ENCODE measurements around the gene IGFBP3.
"Not testable (repeated sequence)": the region's sequence is repeated elsewhere in the genome, so short reads cannot be mapped to it uniquely, and the experiment has no call there.

Gene IGFBP3

GRCh38 chr7:45920502-45921380, at the start of gene IGFBP3:
Gene IGFBP3, minus strand, starts transcription at chr7:45921272. Its CDS starts 132 bp downstream, at chr7:45921140.
- DNase-seq (ENCODE audit: low read depth in 2 of 2), result no peak

- no peak for DNase-seq (ENCODE audit: low read depth in 2 of 2)
Observed at GRCh38 chr7:45970454-45970853, 49.4 kb upstream of the IGFBP3 start.

- DNase-seq (ENCODE audit: low read depth in 2 of 2), result no peak
Observed at GRCh38 chr7:45969940-45970339, 48.9 kb upstream of the IGFBP3 start.

- DNase-seq (ENCODE audit: low read depth in 2 of 2), result no peak
Observed at GRCh38 chr7:45968856-45969541, 47.9 kb upstream of the IGFBP3 start.

- DNase-seq (ENCODE audit: low read depth in 2 of 2), result no peak
Observed at GRCh38 chr7:45968312-45968711, 47.2 kb upstream of the IGFBP3 start.

GRCh38 chr7:45967591-45968157, 46.6 kb upstream of the IGFBP3 start:
- DNase-seq (ENCODE audit: low read depth in 2 of 2), result no peak

GRCh38 chr7:45962861-45963260, 41.8 kb upstream of the IGFBP3 start:
- DNase-seq (ENCODE audit: low read depth in 2 of 2), result no peak

GRCh38 chr7:45957721-45958120, 36.6 kb upstream of the IGFBP3 start:
- no peak for DNase-seq (ENCODE audit: low read depth in 2 of 2)

GRCh38 chr7:45955286-45955685, 34.2 kb upstream of the IGFBP3 start:
- no peak for DNase-seq (ENCODE audit: low read depth in 2 of 2)

GRCh38 chr7:45953055-45953454, 32.0 kb upstream of the IGFBP3 start:
- DNase-seq (ENCODE audit: low read depth in 2 of 2), result not testable (repeated sequence)

- no peak for DNase-seq (ENCODE audit: low read depth in 2 of 2)
Observed at GRCh38 chr7:45944058-45944457, 23.0 kb upstream of the IGFBP3 start.

GRCh38 chr7:45940939-45941338, 19.9 kb upstream of the IGFBP3 start:
- no peak for DNase-seq (ENCODE audit: low read depth in 2 of 2)

- not testable (repeated sequence) for DNase-seq (ENCODE audit: low read depth in 2 of 2)
Observed at GRCh38 chr7:45940237-45940781, 19.2 kb upstream of the IGFBP3 start.

GRCh38 chr7:45939574-45939973, 18.5 kb upstream of the IGFBP3 start:
- DNase-seq (ENCODE audit: low read depth in 2 of 2), result no peak

- DNase-seq (ENCODE audit: low read depth in 2 of 2), result no peak
Observed at GRCh38 chr7:45938626-45939302, 17.7 kb upstream of the IGFBP3 start.

GRCh38 chr7:45937862-45938261, 16.8 kb upstream of the IGFBP3 start:
- no peak for DNase-seq (ENCODE audit: low read depth in 2 of 2)

- no peak for DNase-seq (ENCODE audit: low read depth in 2 of 2)
Observed at GRCh38 chr7:45937301-45937700, 16.2 kb upstream of the IGFBP3 start.

GRCh38 chr7:45930967-45931366, 9.9 kb upstream of the IGFBP3 start:
- DNase-seq (ENCODE audit: low read depth in 2 of 2), result no peak

GRCh38 chr7:45927721-45928120, 6.6 kb upstream of the IGFBP3 start:
- no peak for DNase-seq (ENCODE audit: low read depth in 2 of 2)

GRCh38 chr7:45924283-45924682, 3.2 kb upstream of the IGFBP3 start:
- no peak for DNase-seq (ENCODE audit: low read depth in 2 of 2)

- no peak for DNase-seq (ENCODE audit: low read depth in 2 of 2)
Observed at GRCh38 chr7:45923818-45924217, 2.7 kb upstream of the IGFBP3 start.

GRCh38 chr7:45923290-45923689, 2.2 kb upstream of the IGFBP3 start:
- DNase-seq (ENCODE audit: low read depth in 2 of 2), result peak; percentile 49 to 59
